OCI-LY1 (cell line): ENCODE data around the gene PCBP3.
"Not testable (repeated sequence)": the region's sequence is repeated elsewhere in the genome, so short reads cannot be mapped to it uniquely, and the experiment has no call there.

Experiments
- H2AFZ ChIP-seq: fragments of 200-600 bp; sonication (generic), shearing (Covaris generic); 2 replicates; pipeline ENCODE4 v1.6.0; 2014; ENCODE audit warnings: antibody characterized with exemption, mild to moderate bottlenecking, low read length
- H3F3A ChIP-seq: fragments of 200-600 bp; sonication (generic), shearing (Covaris generic); 2 replicates; pipeline ENCODE4 v1.6.0; 2014; ENCODE audit warnings: mild to moderate bottlenecking, antibody characterized with exemption, low read length, moderate library complexity; ENCODE audit not compliant: insufficient read depth
- H3K27ac ChIP-seq: fragments of 200-600 bp; sonication (generic); 2 replicates; pipeline ENCODE4 v1.5.1; 2014; ENCODE audit warnings: low read length, mixed run types, mild to moderate bottlenecking, low read depth; ENCODE audit not compliant: poor library complexity, severe bottlenecking
- H3K27me3 ChIP-seq: fragments of 200-600 bp; sonication (generic); 2 replicates; pipeline ENCODE4 v1.6.0; 2014; ENCODE audit warnings: antibody characterized with exemption, mild to moderate bottlenecking, low read length, moderate library complexity; ENCODE audit not compliant: insufficient read depth
- H3K36me3 ChIP-seq: fragments of 200-600 bp; sonication (generic); 2 replicates; pipeline ENCODE4 v1.6.1; 2014; ENCODE audit warnings: mild to moderate bottlenecking, antibody characterized with exemption, low read length, moderate library complexity, mixed read lengths; ENCODE audit not compliant: insufficient read depth
- H3K4me1 ChIP-seq: fragments of 200-600 bp; sonication (generic); 2 replicates; pipeline ENCODE4 v1.5.1; 2014; ENCODE audit warnings: mild to moderate bottlenecking, low read length, moderate library complexity; ENCODE audit not compliant: insufficient read depth, severe bottlenecking
- H3K4me2 ChIP-seq: fragments of 200-600 bp; sonication (generic), shearing (Covaris generic); 2 replicates; pipeline ENCODE4 v1.6.1; 2014; ENCODE audit warnings: low read length
- H3K4me3 ChIP-seq: fragments of 200-600 bp; sonication (generic); 2 replicates; pipeline ENCODE4 v1.5.1; 2014; ENCODE audit warnings: low read length, low read depth, mild to moderate bottlenecking, mixed read lengths; ENCODE audit not compliant: poor library complexity, severe bottlenecking
- H3K79me2 ChIP-seq: fragments of 200-600 bp; shearing (Covaris generic); 2 replicates; pipeline ENCODE4 v1.6.1; 2016; ENCODE audit warnings: mixed run types, low read length, mixed read lengths; ENCODE audit not compliant: insufficient read depth
- H3K9ac ChIP-seq: fragments of 200-600 bp; sonication (generic), shearing (Covaris generic); 2 replicates; pipeline ENCODE4 v1.6.1; 2014; ENCODE audit warnings: mild to moderate bottlenecking, low read length, mixed read lengths
- H3K9me2 ChIP-seq: fragments of 200-600 bp; sonication (generic), shearing (Covaris generic); 2 replicates; pipeline ENCODE4 v1.6.1; 2014; ENCODE audit warnings: low read depth, mild to moderate bottlenecking, low read length, mixed read lengths
- H3K9me3 ChIP-seq: fragments of 200-600 bp; shearing (Covaris generic); 2 replicates; pipeline ENCODE4 v1.6.1; 2014; ENCODE audit warnings: low read length, mixed read lengths
- H4K20me1 ChIP-seq: fragments of 200-600 bp; sonication (generic), shearing (Covaris generic); 2 replicates; pipeline ENCODE4 v1.6.0; 2016; ENCODE audit warnings: mild to moderate bottlenecking, low read length; ENCODE audit not compliant: insufficient read depth
- CTCF ChIP-seq: fragments of 200-600 bp; sonication (generic), shearing (Covaris generic); IDR thresholded peaks from 2 replicates; pipeline ENCODE4 v1.5.1; 2017; ENCODE audit warnings: mild to moderate bottlenecking, antibody characterized with exemption, low read length, moderate library complexity, mixed read lengths
- EZH2 ChIP-seq: fragments of 200-600 bp; sonication (generic), shearing (Covaris generic); IDR thresholded peaks from 2 replicates; pipeline ENCODE4 v1.8.0; 2017; ENCODE audit warnings: borderline replicate concordance, mixed run types, mild to moderate bottlenecking, antibody characterized with exemption, low read length, moderate library complexity, mixed read lengths

The PCBP3 gene

GRCh38 chr21:45957981-45958600 is 314.6 kb downstream of the PCBP3 start:
- no peak overlapping the region for H2AFZ ChIP-seq
- no peaks in the 10 kb centered on the region for H3F3A ChIP-seq
- no peak for TF ChIP-seq CTCF
- no peak for TF ChIP-seq EZH2
- H3K9me3 ChIP-seq: no peaks in the 10 kb centered on the region
- no peaks in the 10 kb centered on the region for H3K9me2 ChIP-seq
- H3K27ac ChIP-seq: no peak overlapping the region
- no peak overlapping the region for H3K4me3 ChIP-seq
- no peak overlapping the region for H3K9ac ChIP-seq
- no peaks in the 10 kb centered on the region for H3K36me3 ChIP-seq
- H3K27me3 ChIP-seq: no peaks in the 10 kb centered on the region; the same call in 1 of the 2 replicates
- no peak overlapping the region for H3K4me2 ChIP-seq
- H3K79me2 ChIP-seq: no peaks in the 10 kb centered on the region
- H3K4me1 ChIP-seq: no peaks in the 10 kb centered on the region
- no peaks in the 10 kb centered on the region for H4K20me1 ChIP-seq

GRCh38 chr21:45959182-45959581 is 315.7 kb downstream of the PCBP3 start:
- TF ChIP-seq EZH2: no peak
- no peak for TF ChIP-seq CTCF
- H3K9ac ChIP-seq: no peak overlapping the region
- H3K9me3 ChIP-seq: no peaks in the 10 kb centered on the region
- H3K9me2 ChIP-seq: no peaks in the 10 kb centered on the region
- no peaks in the 10 kb centered on the region; the same call in 1 of the 2 replicates for H3K27me3 ChIP-seq
- H3K4me3 ChIP-seq: no peak overlapping the region
- no peaks in the 10 kb centered on the region for H3K4me1 ChIP-seq
- H3K79me2 ChIP-seq: no peaks in the 10 kb centered on the region
- no peak overlapping the region for H3K4me2 ChIP-seq
- H2AFZ ChIP-seq: no peak overlapping the region
- no peaks in the 10 kb centered on the region for H4K20me1 ChIP-seq
- H3K27ac ChIP-seq: no peak overlapping the region
- H3F3A ChIP-seq: no peaks in the 10 kb centered on the region
- no peaks in the 10 kb centered on the region for H3K36me3 ChIP-seq

- Histone ChIP-seq H4K20me1 (no peaks in the 10 kb centered on the region), H3K79me2 (no peaks in the 10 kb centered on the region), H3K4me3 (no peak overlapping the region), H3K9me2 (no peaks in the 10 kb centered on the region), H3F3A (no peaks in the 10 kb centered on the region), H3K36me3 (no peaks in the 10 kb centered on the region), H3K27ac (no peak overlapping the region), H3K9me3 (no peaks in the 10 kb centered on the region), H3K9ac (no peak overlapping the region), H2AFZ (no peak overlapping the region), H3K27me3 (no peaks in the 10 kb centered on the region), H3K4me2 (no peak overlapping the region), H3K4me1 (no peaks in the 10 kb centered on the region)
- TF ChIP-seq CTCF: no peak
- TF ChIP-seq EZH2: no peak
Observed at GRCh38 chr21:45959779-45960390, 316.4 kb downstream of the PCBP3 start.

GRCh38 chr21:45961408-45961807 is 317.9 kb downstream of the PCBP3 start:
- not testable (repeated sequence) for H3K79me2 ChIP-seq, H4K20me1 ChIP-seq, H3F3A ChIP-seq, H3K36me3 ChIP-seq, H3K27me3 ChIP-seq, H3K4me2 ChIP-seq, H3K27ac ChIP-seq, H3K9me3 ChIP-seq, H3K4me3 ChIP-seq, H2AFZ ChIP-seq, H3K4me1 ChIP-seq, H3K9ac ChIP-seq, H3K9me2 ChIP-seq
